HL-60 (cell line): ENCODE results near the gene XPR1.

Experiments used
- DNase-seq, 2 experiments: peaks; one replicate each; pipeline ENCODE4 v3.0.0-alpha.2; 2010 to 2020; ENCODE audit warnings: low read depth in 1 of 2, low spot score in 1 of 2
- H3K27ac ChIP-seq: fragments of 250-450 bp; sonication (Bioruptor Pico); replicated peaks from 2 replicates; pipeline ENCODE4 v1.5.1; 2020; ENCODE audit warnings: mild to moderate bottlenecking, moderate library complexity
- H3K27me3 ChIP-seq: fragments of 250-450 bp; sonication (Bioruptor Pico); 2 replicates; pipeline ENCODE4 v1.5.1; 2021; ENCODE audit warnings: mild to moderate bottlenecking, moderate library complexity; ENCODE audit not compliant: insufficient read depth, poor library complexity, severe bottlenecking
- H3K4me3 ChIP-seq: replicated peaks from 2 replicates; pipeline ENCODE4 v1.5.1; 2011; ENCODE audit warnings: mild to moderate bottlenecking, control low read depth, low read length; ENCODE audit not compliant: insufficient read depth
- CTCF ChIP-seq: IDR thresholded peaks from one replicate; pipeline ENCODE4 v1.5.1; 2011; ENCODE audit warnings: low read length, control low read depth, inconsistent platforms; ENCODE audit not compliant: insufficient read depth
- GABPA ChIP-seq: IDR thresholded peaks from 2 replicates; pipeline ENCODE4 v1.6.1; 2012; ENCODE audit warnings: low read depth
- POLR2AphosphoS5 ChIP-seq: IDR thresholded peaks from 2 replicates; pipeline ENCODE4 v1.6.1; 2012; ENCODE audit warnings: low read depth
- REST ChIP-seq: IDR thresholded peaks from 2 replicates; pipeline ENCODE4 v1.6.1; 2012; ENCODE audit warnings: low read depth; ENCODE audit not compliant: insufficient replicate concordance
- SPI1 ChIP-seq: IDR thresholded peaks from 2 replicates; pipeline ENCODE4 v1.6.1; 2012; ENCODE audit warnings: low read depth, mild to moderate bottlenecking, borderline replicate concordance

The XPR1 gene

GRCh38 chr1:180769889-180770288, 138.1 kb downstream of the XPR1 start:
- H3K27ac ChIP-seq: no peak overlapping the region
- no peak overlapping the region for H3K4me3 ChIP-seq
- TF ChIP-seq REST (no peak), POLR2AphosphoS5 (no peak), SPI1 (no peak), GABPA (no peak), CTCF (no peak)
- no peaks in the 10 kb centered on the region for H3K27me3 ChIP-seq
- no peak for DNase-seq

- H3K27me3 ChIP-seq: no peaks in the 10 kb centered on the region
- TF ChIP-seq POLR2AphosphoS5 (no peak), CTCF (no peak), SPI1 (no peak), GABPA (no peak), REST (no peak)
- no peak overlapping the region for H3K4me3 ChIP-seq
- H3K27ac ChIP-seq: no peak overlapping the region
- DNase-seq: no peak
Measured at GRCh38 chr1:180773210-180773865, 141.5 kb downstream of the XPR1 start.

GRCh38 chr1:180775801-180776200, 144.0 kb downstream of the XPR1 start:
- TF ChIP-seq GABPA (no peak), REST (no peak), CTCF (no peak), SPI1 (no peak), POLR2AphosphoS5 (no peak)
- H3K27me3 ChIP-seq: no peaks in the 10 kb centered on the region
- H3K4me3 ChIP-seq: no peak overlapping the region
- DNase-seq: no peak
- no peak overlapping the region for H3K27ac ChIP-seq
